Stimulated activated CD4-positive, alpha-beta T cell treated with anti-CD3 and anti-CD28 coated beads, Interleukin-1b, Interleukin-23, amount 100 ng/mL, for 4 hours (primary cell): Measurements from ENCODE around the gene ENPP7.

Experiments used
- DNase-seq, 2 donors: peaks; one replicate each; pipeline ENCODE4 v3.0.0-alpha.2; 2020; ENCODE audit warnings: low read depth in 2 of 2

Gene ENPP7

DNA sequence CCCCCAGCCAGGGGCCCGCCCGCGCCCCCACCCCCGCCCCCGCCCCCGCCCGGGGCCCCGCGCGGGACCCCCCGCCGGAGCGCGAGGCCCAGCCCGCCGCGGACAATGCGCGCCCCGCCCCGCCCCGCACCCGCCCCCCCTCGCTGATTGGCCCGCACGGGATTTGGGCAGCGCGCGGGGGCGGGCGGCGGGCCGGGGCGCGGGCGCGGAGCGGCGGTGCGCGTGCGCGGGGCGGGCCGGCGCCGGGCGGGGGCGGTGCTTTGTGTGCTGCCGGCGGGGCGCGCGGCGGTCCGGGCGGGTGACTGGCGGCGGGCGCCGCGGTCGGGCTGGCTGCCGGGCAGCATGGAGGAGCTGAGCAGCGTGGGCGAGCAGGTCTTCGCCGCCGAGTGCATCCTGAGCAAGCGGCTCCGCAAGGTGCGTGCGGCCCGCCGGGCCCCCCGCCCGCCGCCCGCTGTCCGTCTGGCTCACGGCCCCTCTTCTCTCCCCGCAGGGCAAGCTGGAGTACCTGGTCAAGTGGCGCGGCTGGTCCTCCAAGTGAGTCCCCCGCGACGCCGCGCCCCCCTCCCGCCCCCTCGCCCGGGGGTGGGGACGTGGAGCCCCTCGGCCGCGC is 47.3 kb downstream of the ENPP7 start, which contains the start of gene CBX2:
CBX2 (plus strand) TSS at position 255 of the 610 bp plus-strand sequence; CDS start at position 343, 88 bp downstream.
- peak; percentile 76 to 86 for DNase-seq

DNA sequence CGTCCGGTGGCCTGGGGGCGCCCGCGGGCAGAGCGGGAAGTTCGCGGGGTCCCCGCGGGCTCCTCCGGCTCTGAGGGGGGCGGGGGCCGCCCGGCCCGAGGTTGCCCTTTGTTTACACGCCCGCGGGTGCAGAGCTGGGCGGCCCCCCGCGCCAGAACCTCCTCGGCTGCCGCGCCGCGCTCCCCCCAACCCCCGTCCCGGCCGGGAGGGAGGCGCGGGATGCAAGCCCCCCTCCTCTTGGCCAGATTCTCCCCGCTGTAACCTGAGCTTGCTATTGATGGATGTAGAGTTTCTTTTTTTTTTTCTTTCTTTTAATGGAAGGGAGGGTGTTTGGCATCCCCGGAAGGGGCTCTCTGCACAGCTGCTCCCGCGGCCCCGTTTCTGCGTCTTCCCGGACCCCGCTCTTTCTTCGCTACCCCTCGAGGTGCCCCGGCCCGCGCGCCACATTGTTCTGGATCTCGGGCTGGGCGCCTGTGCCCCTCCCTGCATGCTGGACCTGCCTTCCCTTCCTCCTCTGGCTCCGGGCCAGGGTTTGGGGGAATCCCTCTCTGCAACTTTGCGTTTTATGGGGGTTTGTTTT is 47.9 kb downstream of the ENPP7 start:
- no peak for DNase-seq

DNA sequence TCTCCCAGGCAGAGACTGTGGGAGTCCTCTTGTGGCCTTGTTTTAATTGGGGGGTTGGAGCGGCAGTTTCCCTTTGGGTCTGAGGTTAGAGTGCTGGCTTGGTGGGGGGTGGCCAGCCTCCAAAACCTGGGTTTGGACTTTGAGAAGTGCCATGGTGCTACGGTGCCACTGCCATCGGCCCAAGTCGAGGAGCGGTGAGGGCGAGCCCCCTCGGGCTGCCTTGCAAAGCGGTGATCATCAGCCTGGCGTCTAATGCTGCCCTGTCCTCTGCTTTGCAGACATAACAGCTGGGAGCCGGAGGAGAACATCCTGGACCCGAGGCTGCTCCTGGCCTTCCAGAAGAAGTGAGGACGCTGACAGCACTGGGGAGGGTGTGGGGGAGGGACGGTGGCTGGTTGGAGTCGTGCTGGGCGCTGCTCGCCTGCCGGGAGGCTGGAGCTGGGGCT is 48.4 kb downstream of the ENPP7 start:
- no peak for DNase-seq

DNA sequence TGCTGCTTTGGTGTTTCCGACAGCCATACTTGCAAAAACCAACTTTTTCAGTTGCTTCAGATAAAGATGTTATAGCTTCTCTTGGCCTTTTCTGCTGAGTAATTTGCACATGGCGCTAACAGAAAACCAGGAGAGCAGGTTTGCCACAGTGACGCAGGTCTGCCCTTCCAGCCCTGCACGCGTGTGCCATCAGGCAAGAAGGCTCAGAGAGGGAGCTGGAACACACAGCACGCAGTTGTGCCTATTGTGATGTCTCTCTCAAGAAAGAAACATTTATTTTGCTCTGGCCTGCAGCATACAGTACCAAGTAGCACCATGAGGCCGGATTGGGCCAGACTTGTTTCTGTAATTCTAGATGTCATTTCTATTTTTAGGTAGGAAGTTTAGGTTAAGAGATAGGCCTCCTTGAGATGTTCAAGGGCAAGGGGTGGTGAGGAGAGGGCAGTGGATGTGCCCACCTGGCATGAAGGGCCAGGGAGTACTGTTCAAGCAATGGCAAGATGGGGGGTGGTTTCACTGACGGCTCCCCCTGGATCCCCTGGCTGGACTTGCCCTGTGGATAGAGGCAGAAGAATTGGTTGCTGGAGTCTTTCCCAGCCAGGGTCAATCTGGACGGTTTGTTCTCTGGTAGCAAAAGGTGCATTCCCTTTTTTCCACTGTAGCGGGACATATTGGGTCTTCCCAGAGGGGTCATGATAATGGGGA is 49.1 kb downstream of the ENPP7 start:
- no peak for DNase-seq

DNA sequence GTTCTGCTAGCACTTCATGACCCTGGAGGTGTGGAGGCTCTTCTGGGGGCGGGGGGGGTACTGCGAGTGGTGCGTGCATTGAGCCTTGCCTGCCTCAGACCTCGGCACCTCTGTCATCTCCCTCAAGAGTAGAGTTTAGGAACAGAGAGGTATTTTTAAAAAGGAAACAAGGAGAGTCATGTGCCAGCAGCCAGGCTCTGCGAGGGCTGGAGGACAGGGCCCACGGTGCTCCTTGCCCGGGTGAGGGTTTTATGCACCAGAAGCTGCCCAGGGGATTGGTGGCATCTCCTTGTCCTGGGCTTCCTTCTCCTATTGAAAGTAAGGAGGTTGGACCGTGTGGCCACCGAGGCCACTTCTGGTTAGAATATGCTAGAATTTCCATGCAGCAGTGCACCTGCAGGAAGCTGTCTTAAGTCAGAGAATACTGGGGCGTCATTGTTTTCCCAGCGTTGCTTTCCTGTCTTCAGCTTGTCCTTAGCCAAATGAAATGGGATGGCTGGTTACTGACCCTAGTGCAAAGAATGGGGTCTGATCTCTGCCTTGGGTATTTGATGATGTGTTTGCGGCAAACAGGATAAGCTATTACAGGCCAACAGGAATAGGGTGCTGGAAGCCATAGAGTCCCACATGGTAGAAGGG is 50.4 kb downstream of the ENPP7 start:
- no peak for DNase-seq

DNA sequence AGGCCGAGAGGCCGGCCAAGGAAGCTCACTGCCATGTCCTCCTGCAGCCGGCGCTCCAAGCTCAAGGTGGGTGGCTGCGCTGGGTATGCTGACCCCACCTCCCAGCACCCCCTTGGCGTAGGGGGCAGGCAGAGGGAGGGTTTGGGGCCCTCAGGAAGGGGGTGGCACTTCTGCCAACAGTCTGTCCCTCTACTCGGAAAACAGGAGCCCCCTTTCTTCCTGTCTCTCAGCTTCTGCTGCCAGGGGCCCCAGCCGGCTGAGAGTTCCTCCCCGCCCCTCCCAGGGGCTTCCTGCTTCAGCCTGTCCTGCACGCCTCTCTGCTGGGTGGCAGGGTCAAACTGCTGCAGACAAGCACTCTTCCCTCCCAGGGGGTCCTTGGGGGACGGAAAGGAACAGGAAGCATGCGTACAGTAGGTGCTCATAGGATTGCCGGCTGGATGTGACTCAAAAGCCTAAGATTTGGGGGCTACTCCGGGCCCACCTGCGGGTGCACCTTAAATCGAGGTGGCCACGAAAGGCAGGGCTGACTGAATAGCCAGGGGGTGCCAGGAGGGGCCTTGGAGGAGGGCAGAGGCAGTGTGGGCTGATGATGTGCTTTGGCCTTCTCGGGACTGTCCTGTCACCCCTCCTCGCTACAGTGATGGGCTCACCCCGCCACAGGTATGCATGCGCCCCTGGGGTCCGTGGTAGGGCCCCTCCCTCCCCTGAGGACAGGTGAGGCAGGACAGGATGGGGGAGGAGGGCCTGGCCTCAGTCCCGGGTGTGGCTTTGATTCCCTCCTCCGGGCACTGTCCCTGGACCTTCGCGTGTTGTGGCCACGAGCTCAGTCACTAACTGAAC is 51.2 kb downstream of the ENPP7 start:
- no peak for DNase-seq

DNA sequence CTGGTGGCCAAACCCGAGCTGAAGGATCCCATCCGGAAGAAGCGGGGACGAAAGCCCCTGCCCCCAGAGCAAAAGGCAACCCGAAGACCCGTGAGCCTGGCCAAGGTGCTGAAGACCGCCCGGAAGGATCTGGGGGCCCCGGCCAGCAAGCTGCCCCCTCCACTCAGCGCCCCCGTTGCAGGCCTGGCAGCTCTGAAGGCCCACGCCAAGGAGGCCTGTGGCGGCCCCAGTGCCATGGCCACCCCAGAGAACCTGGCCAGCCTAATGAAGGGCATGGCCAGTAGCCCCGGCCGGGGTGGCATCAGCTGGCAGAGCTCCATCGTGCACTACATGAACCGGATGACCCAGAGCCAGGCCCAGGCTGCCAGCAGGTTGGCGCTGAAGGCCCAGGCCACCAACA is 53.1 kb downstream of the ENPP7 start:
- DNase-seq, result no peak

DNA sequence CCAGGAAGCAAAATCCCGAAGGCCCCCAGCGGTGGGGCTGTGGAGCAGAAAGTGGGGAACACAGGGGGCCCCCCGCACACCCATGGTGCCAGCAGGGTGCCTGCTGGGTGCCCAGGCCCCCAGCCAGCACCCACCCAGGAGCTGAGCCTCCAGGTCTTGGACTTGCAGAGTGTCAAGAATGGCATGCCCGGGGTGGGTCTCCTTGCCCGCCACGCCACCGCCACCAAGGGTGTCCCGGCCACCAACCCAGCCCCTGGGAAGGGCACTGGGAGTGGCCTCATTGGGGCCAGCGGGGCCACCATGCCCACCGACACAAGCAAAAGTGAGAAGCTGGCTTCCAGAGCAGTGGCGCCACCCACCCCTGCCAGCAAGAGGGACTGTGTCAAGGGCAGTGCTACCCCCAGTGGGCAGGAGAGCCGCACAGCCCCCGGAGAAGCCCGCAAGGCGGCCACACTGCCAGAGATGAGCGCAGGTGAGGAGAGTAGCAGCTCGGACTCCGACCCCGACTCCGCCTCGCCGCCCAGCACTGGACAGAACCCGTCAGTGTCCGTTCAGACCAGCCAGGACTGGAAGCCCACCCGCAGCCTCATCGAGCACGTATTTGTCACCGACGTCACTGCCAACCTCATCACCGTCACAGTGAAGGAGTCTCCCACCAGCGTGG is 53.7 kb downstream of the ENPP7 start:
- no peak for DNase-seq

DNA sequence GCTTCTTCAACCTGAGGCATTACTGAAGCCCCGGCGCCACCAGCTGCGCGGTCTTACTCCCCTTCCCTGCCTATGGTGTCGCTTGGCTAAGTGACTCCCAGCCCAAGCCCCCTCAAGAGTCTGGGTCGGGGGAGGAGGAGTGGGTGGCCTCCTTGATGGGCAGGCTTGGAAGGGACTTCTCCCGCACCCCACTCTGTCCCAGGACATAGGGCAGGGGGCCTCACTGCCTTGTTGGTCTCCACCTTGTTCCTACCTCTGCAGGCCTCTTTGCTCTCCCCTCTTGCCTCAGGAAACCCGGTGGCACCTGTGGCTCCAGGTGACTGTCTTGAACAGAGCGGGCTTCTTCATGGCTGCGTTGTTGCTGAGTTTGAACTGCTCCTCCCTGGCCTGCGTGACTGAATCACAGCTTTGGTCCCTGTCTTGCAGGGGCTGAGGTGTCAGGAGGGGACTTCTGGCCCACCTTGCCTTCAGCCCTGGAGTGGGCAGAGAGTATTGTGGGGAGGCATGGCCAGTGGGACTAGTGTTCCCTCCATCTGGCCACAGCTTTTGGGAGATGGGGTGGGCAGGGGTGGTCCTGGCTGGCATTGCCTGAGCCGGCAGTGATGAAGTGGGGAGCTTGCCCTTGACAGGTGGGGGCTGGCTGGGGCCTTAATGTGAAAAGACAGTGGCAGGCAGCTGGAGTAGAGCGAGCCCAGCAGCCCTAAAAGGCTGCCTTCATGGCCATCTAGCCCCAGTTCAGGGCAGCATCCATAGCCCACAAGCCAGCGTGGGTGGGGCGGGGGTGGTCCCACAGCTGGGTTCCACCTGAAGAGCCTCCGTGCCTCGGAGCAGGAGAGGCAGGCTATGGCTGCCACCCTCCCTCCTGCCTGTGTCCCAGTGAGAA is 54.5 kb downstream of the ENPP7 start:
- DNase-seq, result no peak

DNA sequence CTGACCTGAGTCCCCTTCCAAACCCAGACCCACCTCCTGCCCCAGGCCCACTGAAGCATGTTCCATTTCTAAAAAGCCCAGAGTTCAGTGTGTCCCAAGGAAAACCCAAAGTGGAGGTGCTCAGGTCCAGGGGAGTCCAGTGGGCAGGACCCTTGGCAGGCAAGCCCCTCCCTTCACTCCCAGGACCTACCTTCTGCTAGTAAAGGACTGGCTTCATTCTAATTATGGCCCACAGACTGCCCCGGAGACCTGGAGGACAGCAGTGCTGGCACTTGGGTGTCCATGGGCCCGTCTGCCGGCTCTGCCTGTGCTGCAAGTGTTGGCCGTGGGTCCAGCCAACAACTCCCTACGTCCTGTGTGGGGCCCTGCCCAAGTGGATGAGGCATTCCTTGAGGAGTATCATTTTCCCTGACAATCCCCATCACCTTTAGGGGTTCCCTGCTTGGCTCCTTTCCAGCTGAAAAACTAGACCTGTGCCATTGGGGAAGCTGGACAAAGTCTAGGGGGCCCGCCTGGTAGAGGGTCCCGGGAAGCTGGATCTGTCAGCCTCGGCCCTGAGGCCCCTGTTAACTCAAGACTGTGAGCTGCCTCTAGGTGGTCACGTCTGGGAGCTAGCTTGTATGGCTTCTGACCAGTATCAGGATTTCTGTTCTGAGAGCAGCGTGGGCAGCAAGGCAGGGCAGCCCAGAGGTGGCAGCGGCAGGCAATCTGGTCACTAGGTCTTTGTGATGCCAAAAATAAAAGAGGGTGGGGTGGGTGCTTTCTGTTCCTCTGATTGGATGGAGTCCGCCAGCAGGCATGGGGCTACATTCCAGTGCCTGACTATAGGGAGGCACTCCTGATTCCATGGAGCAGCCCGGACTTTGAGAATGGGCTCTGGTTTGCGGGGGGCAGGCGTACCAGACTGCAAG is 55.4 kb downstream of the ENPP7 start:
- DNase-seq, result no peak

DNA sequence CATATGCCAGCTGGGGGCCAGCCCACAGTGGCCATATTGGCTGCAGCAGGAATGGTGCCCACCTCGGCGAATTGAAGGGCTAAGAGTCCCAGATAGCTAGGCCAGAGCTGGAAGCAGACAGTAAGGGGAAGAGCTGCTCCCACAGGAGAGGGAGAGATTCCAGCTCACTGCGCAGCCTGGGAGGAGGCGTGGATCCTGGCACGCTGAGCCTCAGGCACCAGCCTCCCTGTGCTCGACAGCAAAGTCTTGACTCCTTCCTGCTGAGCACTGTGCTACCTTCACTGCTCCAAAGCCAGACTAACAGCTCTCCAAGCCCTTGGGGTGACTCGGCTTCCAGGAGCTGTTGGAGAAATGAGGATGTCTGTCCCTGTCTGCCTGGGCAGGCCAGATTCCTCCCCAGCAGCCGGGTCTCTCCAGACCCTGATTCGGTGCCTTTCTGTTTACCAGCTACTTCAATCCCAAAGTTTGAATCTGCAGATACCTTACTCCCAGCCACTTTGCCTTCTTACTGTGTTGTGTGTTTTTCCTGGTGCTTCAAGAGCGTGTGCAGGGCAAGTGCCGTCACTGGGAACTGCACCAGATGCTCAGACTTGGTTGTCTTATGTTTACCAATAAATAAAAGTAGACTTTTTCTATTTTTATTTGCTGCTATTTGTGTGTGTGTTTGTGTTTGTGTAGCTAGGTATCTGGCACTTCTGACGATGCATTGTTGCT is 56.3 kb downstream of the ENPP7 start:
- no peak for DNase-seq

DNA sequence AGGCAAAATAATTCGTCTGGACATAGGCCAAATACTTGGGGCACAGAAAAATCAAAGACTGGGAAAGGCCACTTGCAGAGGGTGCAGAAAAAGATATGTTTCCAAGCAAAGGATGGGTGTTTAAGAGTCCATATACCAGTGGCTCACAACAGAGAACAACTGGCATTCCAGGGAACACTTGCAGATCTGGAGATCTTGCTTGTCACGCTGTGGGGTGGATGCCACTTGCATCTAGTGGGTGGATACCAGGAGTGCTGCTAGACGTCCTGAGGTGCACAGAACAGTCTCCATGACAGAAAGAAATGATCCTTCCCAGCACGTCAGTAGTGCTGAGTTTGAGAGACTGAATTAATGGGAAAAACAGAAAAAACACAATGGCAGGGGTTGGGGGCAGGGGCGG is 57.7 kb downstream of the ENPP7 start:
- no peak for DNase-seq

DNA sequence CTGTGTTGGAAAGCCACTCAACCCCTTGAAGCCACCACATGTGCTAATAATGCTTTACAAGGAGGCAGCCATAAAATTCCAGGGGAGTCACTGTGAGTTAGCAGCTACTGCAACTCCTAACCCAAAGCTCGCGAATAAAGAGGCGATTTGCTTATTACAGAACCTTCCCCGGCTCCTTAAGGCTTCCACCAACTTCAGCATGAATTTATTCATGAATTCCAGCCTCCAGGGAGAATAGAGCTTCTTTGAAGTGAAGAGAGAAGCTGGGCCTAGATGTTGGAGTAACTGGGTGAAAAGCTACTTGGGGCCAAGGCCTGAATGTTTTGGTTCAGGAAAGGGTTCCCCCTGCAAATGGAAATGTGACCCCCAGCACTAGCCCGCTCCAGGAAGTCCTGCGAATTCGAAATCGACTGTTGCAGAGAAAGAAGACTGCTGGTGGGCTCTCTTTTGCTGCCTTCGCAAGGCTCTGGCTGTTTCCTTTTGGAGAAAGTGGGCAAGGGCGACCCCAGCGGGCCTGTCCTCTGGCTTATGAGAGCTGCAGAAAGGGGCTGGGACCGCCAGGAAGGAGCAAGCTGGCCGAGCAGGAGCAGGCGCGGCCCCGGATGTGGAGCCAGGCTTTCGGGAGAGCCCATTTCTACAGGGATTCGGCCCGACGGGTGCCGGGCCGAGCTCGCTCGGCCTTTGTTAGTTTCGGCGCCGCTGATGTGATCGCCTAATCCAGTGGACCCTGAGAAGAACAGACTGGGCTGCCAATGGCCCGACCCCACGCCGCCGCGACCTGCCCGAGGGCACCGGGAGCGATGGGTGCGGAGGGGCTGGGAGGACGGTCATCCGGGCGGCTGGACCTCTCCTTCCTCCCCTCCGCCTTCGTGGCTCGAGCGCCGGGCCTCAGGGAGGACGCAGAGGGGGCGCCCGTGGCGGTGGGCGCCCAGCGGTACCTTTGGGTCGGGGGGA is 58.5 kb downstream of the ENPP7 start:
- no peak for DNase-seq

DNA sequence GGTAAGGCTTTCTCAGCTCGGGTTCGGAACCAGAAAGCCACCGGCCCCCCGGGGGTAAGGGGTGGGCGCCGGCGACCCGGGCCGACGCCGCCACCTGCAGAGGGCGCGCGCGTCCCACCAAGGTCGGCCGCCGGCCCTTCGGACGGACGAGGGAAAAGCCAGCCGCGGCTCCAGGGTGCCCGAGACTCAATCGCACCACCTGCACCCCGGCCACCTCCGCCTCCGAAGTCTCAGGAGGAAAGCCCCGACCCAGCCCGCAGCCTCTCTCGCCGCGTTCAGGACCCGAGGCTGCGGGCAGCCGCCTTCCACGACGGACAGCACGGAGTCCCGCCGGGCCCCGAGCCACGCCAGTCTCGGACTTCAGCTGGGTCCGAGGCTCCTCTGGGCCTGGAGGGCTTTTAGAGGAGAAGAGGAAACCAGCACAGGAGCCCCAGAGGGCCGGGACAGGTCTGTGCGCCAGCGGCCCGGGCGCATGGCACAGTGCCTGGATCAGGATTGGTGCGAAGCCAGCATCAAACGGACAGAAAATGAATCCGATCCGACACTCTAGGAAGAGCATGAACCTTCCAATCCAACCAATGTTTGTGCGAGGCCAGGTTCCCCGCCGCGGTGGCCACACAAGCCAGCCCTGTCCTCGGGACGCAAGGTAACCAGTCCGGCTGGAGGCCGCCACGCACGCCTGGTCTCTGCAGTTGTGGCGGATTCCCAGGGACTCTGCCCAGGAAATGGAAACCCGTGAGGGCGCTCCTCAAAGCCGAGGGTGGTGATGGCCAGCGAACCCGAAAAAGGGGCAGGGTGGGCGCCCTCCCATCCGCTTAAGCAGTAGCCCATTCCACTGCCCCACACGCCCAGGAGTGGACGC is 59.4 kb downstream of the ENPP7 start:
- DNase-seq, result no peak

DNA sequence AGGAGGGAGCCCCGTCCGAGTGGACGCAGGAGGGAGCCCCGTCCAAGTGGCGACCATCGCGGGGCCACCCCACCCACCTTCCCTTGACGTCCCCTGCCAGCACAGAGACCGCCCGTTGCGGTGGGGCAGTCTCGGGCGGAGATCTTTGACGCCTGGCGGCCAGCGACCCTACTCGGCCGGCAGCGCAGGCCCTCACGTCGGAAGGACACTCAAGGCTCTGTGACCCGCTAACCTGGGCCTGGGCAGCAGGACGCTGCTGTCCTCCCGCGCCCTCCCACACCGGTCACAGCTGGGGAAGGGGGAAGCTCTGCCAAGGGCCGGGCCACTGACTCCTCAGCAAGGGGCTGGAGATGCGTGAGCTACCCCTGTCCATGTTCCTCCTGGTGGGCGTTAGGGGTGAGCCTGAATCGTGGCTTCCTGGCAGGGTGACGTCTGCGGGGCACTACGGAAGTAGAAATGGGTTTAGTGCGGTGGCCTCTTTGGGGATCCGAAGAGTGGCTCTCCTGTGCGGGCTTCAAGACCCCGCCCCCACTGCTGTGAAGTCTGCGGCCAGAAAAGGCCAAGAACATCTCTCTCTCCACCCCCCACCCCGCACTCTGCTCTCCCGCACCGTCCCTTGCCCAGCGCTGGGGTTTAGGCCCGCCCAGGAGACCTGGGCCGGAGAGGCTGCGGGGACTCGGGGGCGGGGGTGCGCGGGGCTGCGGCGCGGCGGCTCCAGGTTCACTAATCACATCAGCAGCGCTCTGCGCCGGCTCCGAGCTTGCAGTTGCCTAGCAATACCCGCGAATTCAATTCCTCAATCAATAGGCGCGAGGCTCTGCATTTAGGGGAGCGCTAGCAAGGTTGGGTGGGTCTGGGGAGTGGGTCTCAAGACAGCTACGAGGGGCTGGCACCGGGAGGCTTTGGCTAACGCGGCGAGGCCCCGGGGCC is 60.3 kb downstream of the ENPP7 start:
- DNase-seq, result no peak
